H9 (cell line): ENCODE results near the gene SRRM3. TPM values are rescaled to one million over a fixed set of nuclear protein-coding genes. Genes with fewer than 3 reads are reported as not detected.

ENCODE experiments used
- DNase-seq: peaks from one replicate; pipeline ENCODE4 v3.0.0-alpha.2; 2017
- H2AFZ ChIP-seq: one replicate; pipeline ENCODE4 v1.6.1; 2013; ENCODE audit warnings: mild to moderate bottlenecking, low read length, control low read depth, moderate library complexity
- H2AK5ac ChIP-seq: 2 replicates; pipeline ENCODE4 v1.6.1; 2013; ENCODE audit warnings: low read length, control low read depth, mixed read lengths; ENCODE audit not compliant: insufficient read length
- H2BK120ac ChIP-seq: one replicate; pipeline ENCODE4 v1.6.1; 2013; ENCODE audit warnings: low read depth, mild to moderate bottlenecking, low read length, control low read depth, inconsistent platforms; ENCODE audit not compliant: poor library complexity, severe bottlenecking
- H2BK12ac ChIP-seq: 2 replicates; pipeline ENCODE4 v1.6.1; 2013; ENCODE audit warnings: low read length, control low read depth, mixed read lengths, low read depth; ENCODE audit not compliant: insufficient read length
- H2BK15ac ChIP-seq: 2 replicates; pipeline ENCODE4 v1.6.1; 2013; ENCODE audit warnings: low read depth, low read length, control low read depth
- H2BK20ac ChIP-seq: one replicate; pipeline ENCODE4 v1.6.1; 2013; ENCODE audit warnings: low read depth, mild to moderate bottlenecking, low read length, control low read depth, inconsistent platforms; ENCODE audit not compliant: poor library complexity, severe bottlenecking
- H2BK5ac ChIP-seq: 2 replicates; pipeline ENCODE4 v1.6.1; 2013; ENCODE audit warnings: low read length, control low read depth, mixed read lengths; ENCODE audit not compliant: insufficient read length
- H3K14ac ChIP-seq: 2 replicates; pipeline ENCODE4 v1.6.1; 2013; ENCODE audit warnings: low read length, control low read depth; ENCODE audit not compliant: insufficient read depth
- H3K18ac ChIP-seq: 2 replicates; pipeline ENCODE4 v1.6.1; 2013; ENCODE audit warnings: low read depth, mild to moderate bottlenecking, mixed read lengths, low read length, control low read depth; ENCODE audit not compliant: insufficient read length
- H3K23ac ChIP-seq: 2 replicates; pipeline ENCODE4 v1.6.1; 2013; ENCODE audit warnings: low read length, control low read depth, mixed read lengths, low read depth; ENCODE audit not compliant: insufficient read length
- H3K23me2 ChIP-seq: 2 replicates; pipeline ENCODE4 v1.6.1; 2013; ENCODE audit warnings: low read depth, mild to moderate bottlenecking, mixed read lengths, low read length, control low read depth; ENCODE audit not compliant: insufficient read length, poor library complexity, severe bottlenecking
- H3K27ac ChIP-seq: 2 replicates; pipeline ENCODE4 v1.5.1; 2013; ENCODE audit warnings: low read length, control low read depth, mixed read lengths, low read depth; ENCODE audit not compliant: insufficient read length
- H3K27me3 ChIP-seq: 2 replicates; pipeline ENCODE4 v1.6.1; 2013; ENCODE audit warnings: low read length, control low read depth, inconsistent platforms; ENCODE audit not compliant: insufficient read depth
- H3K4ac ChIP-seq: 2 replicates; pipeline ENCODE4 v1.6.1; 2013; ENCODE audit warnings: low read depth, mild to moderate bottlenecking, control low read depth, inconsistent platforms, low read length, moderate library complexity
- H3K4me1 ChIP-seq: 2 replicates; pipeline ENCODE4 v1.6.1; 2013; ENCODE audit warnings: low read length, control low read depth, inconsistent platforms; ENCODE audit not compliant: insufficient read depth
- H3K4me2 ChIP-seq: 2 replicates; pipeline ENCODE4 v1.6.1; 2013; ENCODE audit warnings: low read length, control low read depth, mixed read lengths; ENCODE audit not compliant: insufficient read length, insufficient read depth
- H3K56ac ChIP-seq: 2 replicates; pipeline ENCODE4 v1.6.1; 2013; ENCODE audit warnings: low read depth, mild to moderate bottlenecking, mixed read lengths, low read length, control low read depth; ENCODE audit not compliant: insufficient read length
- H3K79me1 ChIP-seq: 2 replicates; pipeline ENCODE4 v1.6.1; 2013; ENCODE audit warnings: low read depth, mild to moderate bottlenecking, moderate library complexity, low read length, control low read depth, inconsistent platforms; ENCODE audit not compliant: insufficient read depth, poor library complexity, severe bottlenecking
- H3K79me2 ChIP-seq: 2 replicates; pipeline ENCODE4 v1.6.1; 2013; ENCODE audit warnings: low read length, control low read depth, inconsistent platforms; ENCODE audit not compliant: insufficient read depth
- H3K9ac ChIP-seq: 2 replicates; pipeline ENCODE4 v1.6.1; 2013; ENCODE audit warnings: low read length, control low read depth, mixed read lengths; ENCODE audit not compliant: insufficient read length; ENCODE audit errors: extremely low read depth
- H3K9me3 ChIP-seq: one replicate; pipeline ENCODE4 v1.6.1; 2013; ENCODE audit warnings: low read depth, low read length, inconsistent platforms; ENCODE audit not compliant: control insufficient read depth
- H3T11ph ChIP-seq: one replicate; pipeline ENCODE4 v1.6.1; 2013; ENCODE audit warnings: mild to moderate bottlenecking, low read length, control low read depth, inconsistent platforms
- H4K20me1 ChIP-seq: one replicate; pipeline ENCODE4 v1.6.1; 2013; ENCODE audit not compliant: control insufficient read depth, insufficient read length, insufficient read depth
- H4K5ac ChIP-seq: 2 replicates; pipeline ENCODE4 v1.6.1; 2013; ENCODE audit warnings: low read depth, mild to moderate bottlenecking, mixed read lengths, low read length, control low read depth; ENCODE audit not compliant: insufficient read length
- H4K8ac ChIP-seq: replicated peaks from 2 replicates; pipeline ENCODE4 v1.6.1; 2013; ENCODE audit warnings: low read length, control low read depth, mixed read lengths, low read depth; ENCODE audit not compliant: insufficient read length
- H4K91ac ChIP-seq: 2 replicates; pipeline ENCODE4 v1.6.1; 2013; ENCODE audit warnings: low read depth, mild to moderate bottlenecking, moderate library complexity, mixed read lengths, low read length, control low read depth; ENCODE audit not compliant: insufficient read length
- H3K27ac Mint-ChIP-seq, 3 experiments: 2 replicates in 2 of 3; 3 replicates in 1 of 3; pipeline ENCODE4 v1.8.0; 2020 to 2021; ENCODE audit warnings: mixed read lengths in 3 of 3, mild to moderate bottlenecking in 1 of 3, moderate library complexity in 1 of 3
- H3K27me3 Mint-ChIP-seq: 2 replicates; pipeline ENCODE4 v1.8.0; 2021; ENCODE audit warnings: low read depth, mild to moderate bottlenecking, moderate library complexity, mixed read lengths
- H3K36me3 Mint-ChIP-seq, 3 experiments: 2 replicates in 2 of 3; 3 replicates in 1 of 3; pipeline ENCODE4 v1.8.0; 2020 to 2021; ENCODE audit warnings: low read depth in 3 of 3, mixed read lengths in 3 of 3; ENCODE audit not compliant: insufficient read depth in 1 of 3
- H3K4me1 Mint-ChIP-seq, 2 experiments: 2 replicates each; pipeline ENCODE4 v1.8.0; 2020; ENCODE audit warnings: mixed read lengths in 2 of 2
- H3K4me3 Mint-ChIP-seq, 2 experiments: 2 replicates in 1 of 2; 3 replicates in 1 of 2; pipeline ENCODE4 v1.8.0; 2020 to 2021; ENCODE audit warnings: mild to moderate bottlenecking in 2 of 2, mixed read lengths in 2 of 2, moderate library complexity in 1 of 2
- H3K9me3 Mint-ChIP-seq, 2 experiments: 2 replicates in 1 of 2; 3 replicates in 1 of 2; pipeline ENCODE4 v1.8.0; 2020; ENCODE audit warnings: mild to moderate bottlenecking in 2 of 2, mixed read lengths in 2 of 2, moderate library complexity in 1 of 2
- WGBS: extraction: QIAGEN DNeasy Blood & Tissue Kit; methylation state at CpG from one replicate; pipeline ENCODE4 v1.1.7; 2013; ENCODE audit warnings: missing lambda C conversion rate, low lambda C conversion rate, mixed read lengths; ENCODE audit not compliant: insufficient read length; ENCODE audit errors: extremely low coverage; 5-methylcytosine and 5-hydroxymethylcytosine counted together
- total RNA-seq: library from RNA; stranded (reverse); gene quantifications from 2 replicates; pipeline ENCODE4 v1.2.1, GENCODE V29; 2021
- TF ChIP-seq, protein P1 (sequence below): fragments of 200-600 bp; sonication (generic); conservative IDR thresholded peaks from 3 replicates; pipeline ENCODE4 v1.8.0; 2021; ENCODE audit warnings: antibody characterized with exemption, mild to moderate bottlenecking

The SRRM3 gene
- total RNA-seq, 1 experiment from 2014 or later = 11.0 TPM

GRCh38 chr7:76325092-76325491, 123.4 kb downstream of the SRRM3 start:
- no peaks in the 10 kb centered on the region for H3K9me3 ChIP-seq
- H3K4ac ChIP-seq = no peak overlapping the region
- no peak overlapping the region for H3K56ac ChIP-seq
- no peak overlapping the region for H3K9ac ChIP-seq
- peaks cover 40 to 82% (median 52%) of the 10 kb centered on the region in 3 experiments; a peak in 6 of 7 replicates for H3K36me3 Mint-ChIP-seq
- no peak overlapping the region for H3K14ac ChIP-seq
- no peak overlapping the region for H3K23ac ChIP-seq
- no peaks in the 10 kb centered on the region for H3K27me3 ChIP-seq
- no peaks in the 10 kb centered on the region for H3K23me2 ChIP-seq
- no peak overlapping the region for H2BK120ac ChIP-seq
- no peak overlapping the region for H2BK15ac ChIP-seq
- H3K4me3 Mint-ChIP-seq = no peak overlapping the region
- H3K27ac Mint-ChIP-seq = no peak overlapping the region; a peak in 1 of 7 replicates
- H3K4me1 Mint-ChIP-seq = no peaks in the 10 kb centered on the region; a peak in 1 of 4 replicates
- H2AK5ac ChIP-seq = no peak overlapping the region
- TF ChIP-seq, protein P1, sequence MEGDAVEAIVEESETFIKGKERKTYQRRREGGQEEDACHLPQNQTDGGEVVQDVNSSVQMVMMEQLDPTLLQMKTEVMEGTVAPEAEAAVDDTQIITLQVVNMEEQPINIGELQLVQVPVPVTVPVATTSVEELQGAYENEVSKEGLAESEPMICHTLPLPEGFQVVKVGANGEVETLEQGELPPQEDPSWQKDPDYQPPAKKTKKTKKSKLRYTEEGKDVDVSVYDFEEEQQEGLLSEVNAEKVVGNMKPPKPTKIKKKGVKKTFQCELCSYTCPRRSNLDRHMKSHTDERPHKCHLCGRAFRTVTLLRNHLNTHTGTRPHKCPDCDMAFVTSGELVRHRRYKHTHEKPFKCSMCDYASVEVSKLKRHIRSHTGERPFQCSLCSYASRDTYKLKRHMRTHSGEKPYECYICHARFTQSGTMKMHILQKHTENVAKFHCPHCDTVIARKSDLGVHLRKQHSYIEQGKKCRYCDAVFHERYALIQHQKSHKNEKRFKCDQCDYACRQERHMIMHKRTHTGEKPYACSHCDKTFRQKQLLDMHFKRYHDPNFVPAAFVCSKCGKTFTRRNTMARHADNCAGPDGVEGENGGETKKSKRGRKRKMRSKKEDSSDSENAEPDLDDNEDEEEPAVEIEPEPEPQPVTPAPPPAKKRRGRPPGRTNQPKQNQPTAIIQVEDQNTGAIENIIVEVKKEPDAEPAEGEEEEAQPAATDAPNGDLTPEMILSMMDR = no peak
- H3K27me3 Mint-ChIP-seq = no peaks in the 10 kb centered on the region
- no peak overlapping the region for H4K5ac ChIP-seq
- H3K79me2 ChIP-seq = peaks cover 9% of the 10 kb centered on the region; the same call in 1 of the 2 replicates
- no peak overlapping the region for H4K91ac ChIP-seq
- no peaks in the 10 kb centered on the region for H4K20me1 ChIP-seq
- no peaks in the 10 kb centered on the region for H3K4me1 ChIP-seq
- no peak overlapping the region for H2AFZ ChIP-seq
- H3K27ac ChIP-seq = no peak overlapping the region
- no CpG with 5 or more reads among the region's 11 CpGs for WGBS
- no peak overlapping the region for H3T11ph ChIP-seq
- no peak overlapping the region for H2BK20ac ChIP-seq
- no peak overlapping the region for H2BK12ac ChIP-seq
- no peak for DNase-seq
- no peaks in the 10 kb centered on the region for H3K9me3 Mint-ChIP-seq
- no peak overlapping the region for H3K18ac ChIP-seq
- no peak overlapping the region for H2BK5ac ChIP-seq
- no peak overlapping the region for H4K8ac ChIP-seq
- peaks cover 3% of the 10 kb centered on the region for H3K79me1 ChIP-seq
- no peak overlapping the region for H3K4me2 ChIP-seq
